Stomach (tissue), 4 donors: Measurements from ENCODE around the gene VMP1.

Experiments used
- EP300 ChIP-seq: sonication (generic); formaldehyde crosslinking; IDR thresholded peaks from one replicate; pipeline ENCODE4 v1.6.1; 2017; ENCODE audit warnings: antibody characterized with exemption
- POLR2AphosphoS5 ChIP-seq, 3 donors: sonication (generic); formaldehyde crosslinking; IDR thresholded peaks; one replicate each; pipeline ENCODE4 v1.6.1; 2016; ENCODE audit warnings: antibody characterized with exemption in 3 of 3
- TF ChIP-seq, protein P1 (sequence below), 7 experiments: fragments of 450-650 bp in 4 of 7; fragments of 200-600 bp in 3 of 7; sonication (generic) in 3 of 7; IDR thresholded peaks; one replicate each; pipeline ENCODE4 v1.5.1; 2016 to 2019; ENCODE audit warnings: antibody characterized with exemption in 7 of 7, control low read depth in 2 of 7, mild to moderate bottlenecking in 1 of 7

DNA sequence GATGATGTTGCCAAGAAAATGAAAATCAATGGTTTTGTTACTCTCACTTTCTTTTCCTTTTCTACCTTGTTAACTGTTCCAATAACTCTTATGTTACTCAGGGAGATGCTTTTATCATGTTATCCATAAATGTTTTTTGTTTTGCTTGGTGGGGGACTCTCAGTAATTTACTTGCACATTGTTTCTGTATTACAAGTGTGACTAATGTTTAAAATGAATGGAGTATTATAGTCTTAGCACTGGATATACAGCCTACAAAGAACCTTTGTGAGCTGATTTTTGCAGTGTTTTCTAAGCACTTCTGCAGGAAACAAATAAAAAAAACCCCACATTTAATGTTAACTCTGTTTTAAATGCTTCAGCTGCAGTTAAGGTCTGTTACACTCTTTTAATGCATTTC lies 12.1 kb downstream of the VMP1 start:
- TF ChIP-seq POLR2AphosphoS5 (IDR thresholded peaks at IDR 0.05) (no peak), EP300 (no peak)
- TF ChIP-seq, protein P1, sequence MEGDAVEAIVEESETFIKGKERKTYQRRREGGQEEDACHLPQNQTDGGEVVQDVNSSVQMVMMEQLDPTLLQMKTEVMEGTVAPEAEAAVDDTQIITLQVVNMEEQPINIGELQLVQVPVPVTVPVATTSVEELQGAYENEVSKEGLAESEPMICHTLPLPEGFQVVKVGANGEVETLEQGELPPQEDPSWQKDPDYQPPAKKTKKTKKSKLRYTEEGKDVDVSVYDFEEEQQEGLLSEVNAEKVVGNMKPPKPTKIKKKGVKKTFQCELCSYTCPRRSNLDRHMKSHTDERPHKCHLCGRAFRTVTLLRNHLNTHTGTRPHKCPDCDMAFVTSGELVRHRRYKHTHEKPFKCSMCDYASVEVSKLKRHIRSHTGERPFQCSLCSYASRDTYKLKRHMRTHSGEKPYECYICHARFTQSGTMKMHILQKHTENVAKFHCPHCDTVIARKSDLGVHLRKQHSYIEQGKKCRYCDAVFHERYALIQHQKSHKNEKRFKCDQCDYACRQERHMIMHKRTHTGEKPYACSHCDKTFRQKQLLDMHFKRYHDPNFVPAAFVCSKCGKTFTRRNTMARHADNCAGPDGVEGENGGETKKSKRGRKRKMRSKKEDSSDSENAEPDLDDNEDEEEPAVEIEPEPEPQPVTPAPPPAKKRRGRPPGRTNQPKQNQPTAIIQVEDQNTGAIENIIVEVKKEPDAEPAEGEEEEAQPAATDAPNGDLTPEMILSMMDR (IDR thresholded peaks at IDR 0.05), result no peak
